Right atrium auricular region (tissue), 2 donors: ENCODE measurements around the gene AEBP2. TPM values are rescaled to one million over a fixed set of nuclear protein-coding genes. Genes with fewer than 3 reads are reported as not detected.

Source experiments
- DNase-seq: peaks from one replicate; pipeline ENCODE4 v3.0.0-alpha.2; 2019; ENCODE audit warnings: low spot score
- H3K27ac ChIP-seq, 2 donors: fragments of 200-600 bp; sonication (generic); 1 replicate in 1 of 2; 2 replicates in 1 of 2; pipeline ENCODE4 v1.5.1; 2016 to 2019
- H3K27me3 ChIP-seq, 2 donors: fragments of 200-600 bp; sonication (generic); one replicate each; pipeline versions ENCODE4 v1.5.1 to v1.6.0; 2017 to 2019
- H3K36me3 ChIP-seq: fragments of 200-600 bp; sonication (generic); one replicate; pipeline ENCODE4 v1.5.1; 2016
- H3K4me1 ChIP-seq, 2 donors: fragments of 200-600 bp; sonication (generic); one replicate each; pipeline versions ENCODE4 v1.5.1 to v1.6.0; 2017 to 2019
- H3K4me3 ChIP-seq, 2 donors: fragments of 200-600 bp; sonication (generic); 1 replicate in 1 of 2; 2 replicates in 1 of 2; pipeline ENCODE4 v1.5.1; 2017 to 2019; ENCODE audit warnings: mild to moderate bottlenecking in 1 of 2, moderate library complexity in 1 of 2
- H3K9me3 ChIP-seq, 2 donors: fragments of 200-600 bp; sonication (generic); one replicate each; pipeline ENCODE4 v1.5.1; 2019
- CTCF ChIP-seq, 2 donors: fragments of 200-600 bp; sonication (generic); IDR thresholded peaks; one replicate each; pipeline ENCODE4 v1.5.1; 2019; ENCODE audit warnings: antibody characterized with exemption in 2 of 2
- total RNA-seq, 2 donors: library from RNA; depleted of rRNA; stranded (reverse); fragments of >200 nt; gene quantifications; one replicate each; pipeline ENCODE4 v1.1.0, GENCODE V29; 2016

Gene AEBP2
- total RNA-seq, 2 donors from 2014 or later, result 14.2 to 15.4 TPM

DNA sequence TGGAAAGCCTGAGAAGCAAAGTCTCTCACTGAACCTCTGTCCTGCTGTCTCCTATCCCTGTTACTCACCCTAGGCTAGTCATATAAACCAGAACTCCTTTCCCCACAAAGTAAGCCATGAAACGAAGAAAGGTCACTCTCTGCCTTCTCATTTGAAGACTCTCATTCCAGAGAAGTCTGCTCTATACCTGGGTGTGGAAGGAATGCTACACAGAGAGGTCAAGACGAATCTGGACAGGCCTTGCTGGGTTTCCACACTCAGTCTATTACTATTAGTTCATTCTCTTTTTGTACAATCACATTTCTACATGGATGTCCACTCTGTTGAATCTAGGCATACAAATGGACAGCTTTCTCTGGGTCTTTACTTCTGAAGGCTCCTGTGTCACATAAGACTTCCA is 2.4 kb upstream of the AEBP2 start:
- H3K27ac ChIP-seq, result no peak overlapping the region
- peaks cover 0 to 7% of the 10 kb centered on the region in 2 donors for H3K9me3 ChIP-seq
- peaks cover 0 to 10% of the 10 kb centered on the region in 2 donors for H3K4me1 ChIP-seq
- H3K36me3 ChIP-seq, result no peaks in the 10 kb centered on the region
- no peak overlapping the region for H3K4me3 ChIP-seq
- no peaks in the 10 kb centered on the region for H3K27me3 ChIP-seq
- TF ChIP-seq CTCF (IDR thresholded peaks at IDR 0.05), result no peak
- no peak for DNase-seq

GRCh38 chr12:19437996-19438395 is 1.3 kb upstream of the AEBP2 start:
- H3K27me3 ChIP-seq, result no peaks in the 10 kb centered on the region
- H3K27ac ChIP-seq, result no peak overlapping the region
- H3K4me1 ChIP-seq, result peaks cover 0 to 18% of the 10 kb centered on the region in 2 donors
- no peak overlapping the region for H3K4me3 ChIP-seq
- TF ChIP-seq CTCF (IDR thresholded peaks at IDR 0.05), result no peak
- peaks cover 0 to 7% of the 10 kb centered on the region in 2 donors for H3K9me3 ChIP-seq
- no peaks in the 10 kb centered on the region for H3K36me3 ChIP-seq
- no peak for DNase-seq

DNA sequence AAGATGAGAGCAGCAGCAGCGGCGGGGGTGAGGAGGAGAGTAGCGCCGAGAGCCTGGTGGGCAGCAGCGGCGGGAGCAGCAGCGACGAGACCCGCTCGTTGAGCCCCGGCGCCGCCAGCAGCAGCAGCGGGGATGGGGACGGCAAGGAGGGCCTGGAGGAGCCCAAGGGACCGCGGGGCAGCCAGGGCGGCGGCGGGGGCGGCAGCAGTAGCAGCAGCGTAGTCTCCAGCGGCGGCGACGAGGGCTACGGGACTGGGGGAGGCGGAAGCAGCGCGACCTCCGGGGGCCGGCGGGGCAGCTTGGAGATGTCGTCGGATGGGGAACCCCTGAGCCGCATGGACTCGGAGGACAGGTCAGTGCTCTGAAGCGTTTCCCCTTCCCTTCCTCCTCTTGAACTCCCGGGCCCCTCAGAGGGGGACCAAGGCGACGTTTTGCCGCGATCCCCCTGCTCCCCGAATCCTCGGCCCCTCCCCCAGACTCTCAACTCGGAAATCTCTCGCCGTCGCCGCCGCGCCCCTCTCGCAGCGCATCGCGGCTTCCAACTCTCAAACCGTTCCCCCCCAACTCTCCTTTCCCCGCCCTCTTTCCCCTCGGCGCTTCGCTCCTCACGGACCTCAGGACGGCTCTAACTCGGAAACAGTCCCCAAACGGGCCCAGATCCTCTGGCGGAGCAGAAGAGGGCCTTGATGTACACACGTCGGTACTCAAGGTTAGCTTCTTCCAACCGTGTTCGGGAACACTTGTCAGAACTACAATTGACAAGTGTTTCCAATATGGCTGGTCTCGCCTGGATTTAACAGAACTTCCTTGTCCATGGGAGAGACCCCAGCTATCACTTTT is 947 bp downstream of the AEBP2 start:
- no peak for DNase-seq
- H3K36me3 ChIP-seq, result no peaks in the 10 kb centered on the region
- peaks cover 0 to 26% of the 10 kb centered on the region in 2 donors for H3K4me1 ChIP-seq
- H3K9me3 ChIP-seq, result peaks cover 0 to 7% of the 10 kb centered on the region in 2 donors
- peak overlapping the region; percentile 96 to 97 for H3K4me3 ChIP-seq
- peak overlapping the region; percentile 96 to 97 for H3K27ac ChIP-seq
- no peaks in the 10 kb centered on the region for H3K27me3 ChIP-seq
- TF ChIP-seq CTCF (IDR thresholded peaks at IDR 0.05), result no peak

DNA sequence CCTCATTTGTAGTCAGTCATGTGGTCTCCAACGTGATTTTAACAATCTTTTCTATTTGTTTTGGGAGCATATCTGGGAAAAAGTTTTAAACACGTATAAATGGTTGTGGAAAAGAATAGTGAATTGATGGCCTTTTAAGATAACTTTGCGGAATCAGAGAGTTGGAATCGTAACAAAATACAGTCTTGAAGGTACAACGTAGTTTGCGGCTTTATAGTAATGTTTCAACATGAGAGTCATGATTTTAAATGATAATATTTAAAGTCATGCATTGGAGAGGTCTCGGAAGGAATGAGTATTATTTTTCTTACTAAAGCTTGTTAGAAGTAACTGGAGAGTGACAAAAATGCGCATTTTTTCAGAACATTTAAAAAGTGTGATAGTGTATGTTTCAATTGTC is 1.6 kb downstream of the AEBP2 start:
- peak overlapping the region; percentile 96 to 97 for H3K4me3 ChIP-seq
- no peaks in the 10 kb centered on the region for H3K27me3 ChIP-seq
- H3K9me3 ChIP-seq, result peaks cover 0 to 7% of the 10 kb centered on the region in 2 donors
- TF ChIP-seq CTCF (IDR thresholded peaks at IDR 0.05), result no peak
- no peaks in the 10 kb centered on the region for H3K36me3 ChIP-seq
- H3K27ac ChIP-seq, result peak overlapping the region; percentile 96 to 97
- H3K4me1 ChIP-seq, result peaks cover 0 to 33% of the 10 kb centered on the region in 2 donors
- DNase-seq, result no peak

- no peak overlapping the region for H3K4me3 ChIP-seq
Measured at GRCh38 chr12:19443585-19443984, 4.3 kb downstream of the AEBP2 start.

More at GRCh38 chr12:19443585-19443984, 4.3 kb downstream of the AEBP2 start:
- no peaks in the 10 kb centered on the region for H3K27me3 ChIP-seq
- H3K4me1 ChIP-seq, result peaks cover 0 to 34% of the 10 kb centered on the region in 2 donors
- no peak for TF ChIP-seq CTCF (IDR thresholded peaks at IDR 0.05)
- no peaks in the 10 kb centered on the region for H3K36me3 ChIP-seq
- H3K9me3 ChIP-seq, result peaks cover 0 to 5% of the 10 kb centered on the region in 2 donors
- DNase-seq, result no peak
- H3K27ac ChIP-seq, result no peak overlapping the region
